Vagina (tissue), 2 donors: ENCODE results near the gene ERCC6L2.

Source experiments
- CTCF ChIP-seq, 3 experiments: fragments of 450-650 bp in 2 of 3; fragments of 200-600 bp in 1 of 3; sonication (generic) in 1 of 3; IDR thresholded peaks; one replicate each; pipeline ENCODE4 v1.5.1; 2017 to 2019; ENCODE audit warnings: antibody characterized with exemption in 3 of 3, mild to moderate bottlenecking in 2 of 3, moderate library complexity in 2 of 3
- POLR2A ChIP-seq, 2 donors: fragments of 450-650 bp; IDR thresholded peaks; one replicate each; pipeline ENCODE4 v1.6.1; 2017; ENCODE audit warnings: antibody characterized with exemption in 2 of 2, mild to moderate bottlenecking in 2 of 2, moderate library complexity in 2 of 2

DNA sequence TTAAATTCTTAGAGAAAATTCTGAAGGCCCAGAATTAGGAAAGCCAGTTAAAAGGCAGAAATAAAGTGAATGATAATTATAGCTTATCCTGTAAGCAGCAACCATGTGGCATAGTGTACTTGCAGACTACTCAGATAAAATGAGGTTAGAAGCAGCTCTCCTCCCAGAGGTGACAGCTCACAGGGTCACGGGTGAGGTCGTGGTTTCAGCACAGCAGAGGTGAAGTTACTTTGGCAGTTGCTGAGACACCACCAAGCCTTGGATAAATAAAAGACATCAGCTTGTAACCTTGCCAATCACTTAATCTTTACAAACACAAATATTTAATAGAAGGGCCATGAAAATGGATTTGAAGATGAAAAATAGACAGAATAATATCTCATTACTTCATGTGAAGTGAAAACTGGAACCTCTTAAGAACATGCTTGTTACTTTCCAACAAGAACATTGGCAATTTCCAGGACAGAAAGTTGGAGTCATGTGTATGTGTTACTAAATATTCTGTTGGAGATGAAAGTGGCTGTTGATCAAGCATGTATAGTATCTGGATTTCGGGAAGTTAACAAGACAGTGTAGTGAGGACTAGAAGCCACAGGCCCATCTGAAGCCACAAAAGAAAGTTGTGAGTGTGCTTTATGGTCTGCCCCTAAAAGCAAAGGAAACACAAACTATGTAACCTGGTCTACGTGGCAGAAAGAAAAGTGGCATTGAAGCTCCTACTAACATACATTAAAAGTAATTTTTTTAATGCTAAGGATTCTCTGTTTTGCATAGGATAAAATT lies 134.4 kb downstream of the ERCC6L2 start:
- TF ChIP-seq POLR2A (IDR thresholded peaks at IDR 0.05) (no peak), CTCF (IDR thresholded peaks at IDR 0.05) (no peak)
